GM20000 (cell line): ENCODE results near the gene KIAA0513.

ENCODE experiments used
- DNase-seq: peaks from one replicate; pipeline ENCODE4 v3.0.0; 2012; ENCODE audit warnings: low spot score
- CTCF ChIP-seq: IDR thresholded peaks from 2 replicates; pipeline ENCODE4 v1.5.1; 2012; ENCODE audit warnings: mild to moderate bottlenecking, control low read depth; ENCODE audit errors: extremely low read depth, missing control alignments

KIAA0513 gene

GRCh38 chr16:85011846-85012284, 15.7 kb upstream of the KIAA0513 start:
- no peak for DNase-seq
- TF ChIP-seq CTCF = no peak

GRCh38 chr16:85014311-85014710, 13.3 kb upstream of the KIAA0513 start:
- DNase-seq = no peak
- no peak for TF ChIP-seq CTCF

GRCh38 chr16:85015481-85016187, 12.0 kb upstream of the KIAA0513 start:
- no peak for DNase-seq
- TF ChIP-seq CTCF = no peak

GRCh38 chr16:85017151-85017550, 10.4 kb upstream of the KIAA0513 start:
- no peak for DNase-seq
- no peak for TF ChIP-seq CTCF

GRCh38 chr16:85017633-85018032, 10.0 kb upstream of the KIAA0513 start:
- no peak for TF ChIP-seq CTCF
- no peak for DNase-seq

- no peak for TF ChIP-seq CTCF
- DNase-seq = no peak
Measured at GRCh38 chr16:85018529-85019236, 8.9 kb upstream of the KIAA0513 start.

GRCh38 chr16:85019659-85020245, 7.8 kb upstream of the KIAA0513 start:
- DNase-seq = no peak

More at GRCh38 chr16:85019659-85020245, 7.8 kb upstream of the KIAA0513 start:
- no peak for TF ChIP-seq CTCF
